Peyer's patch (tissue), 4 donors: ENCODE data around the gene DBP. TPM values are rescaled to one million over a fixed set of nuclear protein-coding genes. Genes with fewer than 3 reads are reported as not detected.

ENCODE experiments used
- DNase-seq, 3 donors: peaks; one replicate each; pipeline ENCODE4 v3.0.0-alpha.2; 2017 to 2019
- H3K27ac ChIP-seq, 4 donors: fragments of 200-600 bp; sonication (generic); one replicate each; pipeline ENCODE4 v1.5.1; 2016 to 2019
- H3K27me3 ChIP-seq, 2 donors: fragments of 200-600 bp; sonication (generic); one replicate each; pipeline ENCODE4 v1.5.1; 2019
- H3K36me3 ChIP-seq, 3 donors: fragments of 200-600 bp; sonication (generic); one replicate each; pipeline ENCODE4 v1.5.1; 2016 to 2019
- H3K4me1 ChIP-seq, 4 donors: fragments of 200-600 bp; sonication (generic); one replicate each; pipeline ENCODE4 v1.5.1; 2016 to 2019
- H3K4me3 ChIP-seq, 4 donors: fragments of 200-600 bp; sonication (generic); 1 replicate in 3 of 4; 2 replicates in 1 of 4; pipeline ENCODE4 v1.5.1; 2016 to 2019; ENCODE audit warnings: mild to moderate bottlenecking in 1 of 4
- H3K9me3 ChIP-seq, 4 donors: fragments of 200-600 bp; sonication (generic); one replicate each; pipeline ENCODE4 v1.5.1; 2016 to 2019; ENCODE audit warnings: mild to moderate bottlenecking in 1 of 4
- POLR2A ChIP-seq, 2 donors: fragments of 450-650 bp; IDR thresholded peaks; one replicate each; pipeline ENCODE4 v1.5.1; 2017; ENCODE audit warnings: antibody characterized with exemption in 2 of 2, mild to moderate bottlenecking in 2 of 2, moderate library complexity in 2 of 2
- total RNA-seq, 4 donors: library from RNA; depleted of rRNA; stranded (reverse); fragments of >200 nt; gene quantifications; one replicate each; pipeline ENCODE4 v1.1.0, GENCODE V29; 2016
- TF ChIP-seq, protein P1 (sequence below), 6 experiments: fragments of 450-650 bp in 4 of 6; fragments of 200-600 bp in 2 of 6; sonication (generic) in 1 of 6; IDR thresholded peaks; one replicate each; pipeline ENCODE4 v1.5.1; 2017 to 2019; ENCODE audit warnings: antibody characterized with exemption in 6 of 6, mild to moderate bottlenecking in 3 of 6, moderate library complexity in 1 of 6

Gene DBP
- total RNA-seq, 4 donors from 2014 or later: 9.9 to 51.5 (median 35.8) TPM

DNA sequence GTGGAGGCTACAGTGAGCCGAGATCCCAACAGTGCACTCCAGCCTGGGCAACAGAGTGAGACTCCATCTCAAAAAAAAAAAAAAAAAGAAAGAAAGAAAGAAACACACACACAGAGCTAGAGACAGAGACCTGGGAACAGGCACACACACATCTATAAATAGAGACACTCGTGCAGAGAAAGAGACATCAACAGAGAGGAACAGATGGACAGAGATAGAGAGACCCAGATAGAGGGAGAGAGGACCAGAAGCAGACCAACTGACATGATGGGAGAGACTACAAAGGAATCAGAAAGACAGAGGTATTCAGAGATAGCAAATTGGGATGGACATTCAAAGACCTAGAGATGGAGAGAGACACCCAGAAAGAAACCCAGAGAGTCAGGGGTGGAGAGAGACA lies 11.0 kb upstream of the DBP start:
- Histone ChIP-seq H3K36me3 (no peaks in the 10 kb centered on the region), H3K4me3 (no peak overlapping the region), H3K27ac (no peak overlapping the region), H3K9me3 (no peaks in the 10 kb centered on the region), H3K4me1 (peaks cover 0 to 20% (median 0%) of the 10 kb centered on the region in 4 donors), H3K27me3 (no peaks in the 10 kb centered on the region)
- TF ChIP-seq, protein P1, sequence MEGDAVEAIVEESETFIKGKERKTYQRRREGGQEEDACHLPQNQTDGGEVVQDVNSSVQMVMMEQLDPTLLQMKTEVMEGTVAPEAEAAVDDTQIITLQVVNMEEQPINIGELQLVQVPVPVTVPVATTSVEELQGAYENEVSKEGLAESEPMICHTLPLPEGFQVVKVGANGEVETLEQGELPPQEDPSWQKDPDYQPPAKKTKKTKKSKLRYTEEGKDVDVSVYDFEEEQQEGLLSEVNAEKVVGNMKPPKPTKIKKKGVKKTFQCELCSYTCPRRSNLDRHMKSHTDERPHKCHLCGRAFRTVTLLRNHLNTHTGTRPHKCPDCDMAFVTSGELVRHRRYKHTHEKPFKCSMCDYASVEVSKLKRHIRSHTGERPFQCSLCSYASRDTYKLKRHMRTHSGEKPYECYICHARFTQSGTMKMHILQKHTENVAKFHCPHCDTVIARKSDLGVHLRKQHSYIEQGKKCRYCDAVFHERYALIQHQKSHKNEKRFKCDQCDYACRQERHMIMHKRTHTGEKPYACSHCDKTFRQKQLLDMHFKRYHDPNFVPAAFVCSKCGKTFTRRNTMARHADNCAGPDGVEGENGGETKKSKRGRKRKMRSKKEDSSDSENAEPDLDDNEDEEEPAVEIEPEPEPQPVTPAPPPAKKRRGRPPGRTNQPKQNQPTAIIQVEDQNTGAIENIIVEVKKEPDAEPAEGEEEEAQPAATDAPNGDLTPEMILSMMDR (IDR thresholded peaks at IDR 0.05): no peak
- no peak for TF ChIP-seq POLR2A (IDR thresholded peaks at IDR 0.05)
- DNase-seq: no peak

GRCh38 chr19:48646722-48647216 lies 9.6 kb upstream of the DBP start:
- Histone ChIP-seq H3K9me3 (no peaks in the 10 kb centered on the region), H3K4me3 (peak overlapping the region; percentile 40 to 59 (median 56)), H3K4me1 (peaks cover 0 to 20% (median 0%) of the 10 kb centered on the region in 4 donors), H3K27ac (peak overlapping the region; percentile 72 to 94 (median 84)), H3K27me3 (no peaks in the 10 kb centered on the region), H3K36me3 (no peaks in the 10 kb centered on the region)
- no peak for DNase-seq
- TF ChIP-seq, protein P1 (IDR thresholded peaks at IDR 0.05): no peak
- TF ChIP-seq POLR2A (IDR thresholded peaks at IDR 0.05): no peak

- H3K27me3 ChIP-seq: no peaks in the 10 kb centered on the region
- peak; percentile 92 to 95 (median 92) for DNase-seq
- TF ChIP-seq, protein P1 (IDR thresholded peaks at IDR 0.05): peak; percentile 82 to 98 (median 94)
- peak in 1 of 2 donors; percentile 12 for TF ChIP-seq POLR2A (IDR thresholded peaks at IDR 0.05)
- no peaks in the 10 kb centered on the region for H3K9me3 ChIP-seq
- H3K36me3 ChIP-seq: no peaks in the 10 kb centered on the region
- peak within 1 kb of the TSS; percentile 72 to 94 (median 84) for H3K27ac ChIP-seq
- peaks cover 0 to 20% (median 0%) of the 10 kb centered on the region in 4 donors for H3K4me1 ChIP-seq
- H3K4me3 ChIP-seq: peak within 1 kb of the TSS; percentile 40 to 59 (median 56)
These were observed 9.0 kb upstream of the DBP start, which contains the start of gene CA11 for GRCh38 chr19:48646001-48646721. Gene CA11 (minus strand): TSS chr19:48646187. CDS start chr19:48645632, 555 bp downstream.

DNA sequence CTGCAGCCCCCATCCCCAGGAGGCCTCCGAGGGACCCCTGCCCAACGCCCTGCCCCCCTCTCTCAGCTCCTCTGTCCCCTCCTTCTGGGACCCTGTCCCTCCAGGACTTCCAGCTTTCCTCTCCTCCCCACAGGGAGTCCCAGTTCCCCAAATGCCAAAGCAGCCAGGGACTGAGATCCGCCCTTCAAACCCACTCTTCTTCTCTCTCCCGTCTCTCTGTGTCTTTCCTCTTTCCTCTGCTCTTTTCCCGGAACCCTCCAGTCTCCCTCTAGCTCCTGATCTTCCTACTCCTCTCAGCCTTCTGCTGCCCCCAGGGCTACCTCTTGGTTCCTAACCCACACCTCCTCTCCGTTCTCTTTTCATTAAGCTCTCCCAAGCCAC lies 8.4 kb upstream of the DBP start:
- Histone ChIP-seq H3K27ac (peak overlapping the region; percentile 72 to 94 (median 84)), H3K4me1 (peaks cover 0 to 20% (median 0%) of the 10 kb centered on the region in 4 donors), H3K27me3 (no peaks in the 10 kb centered on the region), H3K9me3 (no peaks in the 10 kb centered on the region), H3K4me3 (peak overlapping the region; percentile 40 to 59 (median 56)), H3K36me3 (no peaks in the 10 kb centered on the region)
- TF ChIP-seq POLR2A (IDR thresholded peaks at IDR 0.05): no peak
- TF ChIP-seq, protein P1 (IDR thresholded peaks at IDR 0.05): no peak
- DNase-seq: no peak

GRCh38 chr19:48644839-48645619 lies 7.8 kb upstream of the DBP start:
- Histone ChIP-seq H3K9me3 (no peaks in the 10 kb centered on the region), H3K4me1 (peaks cover 0 to 20% (median 0%) of the 10 kb centered on the region in 4 donors), H3K27ac (peak overlapping the region; percentile 72 to 94 (median 84)), H3K27me3 (no peaks in the 10 kb centered on the region), H3K4me3 (peak overlapping the region; percentile 40 to 59 (median 56)), H3K36me3 (no peaks in the 10 kb centered on the region)
- DNase-seq: peak; percentile 63 to 90 (median 83)
- no peak for TF ChIP-seq POLR2A (IDR thresholded peaks at IDR 0.05)
- TF ChIP-seq, protein P1 (IDR thresholded peaks at IDR 0.05): no peak
